DND-41 (cell line): ENCODE measurements around the gene AANAT.

Experiments
- CTCF ChIP-seq: IDR thresholded peaks from 2 replicates; pipeline ENCODE4 v1.5.1; 2012; ENCODE audit warnings: borderline replicate concordance, low read length, moderate library complexity, mild to moderate bottlenecking; ENCODE audit not compliant: poor library complexity, severe bottlenecking; ENCODE audit errors: extremely low read depth
- EZH2 ChIP-seq: IDR thresholded peaks from 3 replicates; pipeline ENCODE4 v1.6.1; 2012; ENCODE audit warnings: borderline replicate concordance, low read depth, mild to moderate bottlenecking, moderate library complexity, low read length, inconsistent platforms; ENCODE audit not compliant: severe bottlenecking

- TF ChIP-seq CTCF, result no peak
- no peak for TF ChIP-seq EZH2
These were observed 15.9 kb upstream of the AANAT start for GRCh38 chr17:76451506-76451905.
